CD14-positive monocyte (primary cell): Measurements from ENCODE around the gene BRINP3. TPM values are rescaled to one million over a fixed set of nuclear protein-coding genes. Genes with fewer than 3 reads are reported as not detected.

ENCODE experiments used
- DNase-seq, 3 donors: peaks; one replicate each; pipeline ENCODE4 v3.0.0-alpha.2; 2011 to 2022
- H2AFZ ChIP-seq: 2 replicates; pipeline ENCODE4 v1.6.0; 2012; ENCODE audit warnings: mild to moderate bottlenecking, low read depth, low read length, inconsistent platforms; ENCODE audit not compliant: insufficient read depth, poor library complexity, severe bottlenecking
- H3K27ac ChIP-seq, 2 donors: 1 replicate in 1 of 2; 2 replicates in 1 of 2; pipeline ENCODE4 v1.5.1; 2012 to 2013; ENCODE audit warnings: low read length in 2 of 2, control low read depth in 1 of 2, inconsistent platforms in 1 of 2, low read depth in 1 of 2, mild to moderate bottlenecking in 1 of 2
- H3K27me3 ChIP-seq, 2 donors: one replicate each; pipeline versions ENCODE4 v1.6.0 to v1.6.1; 2011 to 2013; ENCODE audit warnings: low read length in 2 of 2; ENCODE audit not compliant: control insufficient read depth in 2 of 2, insufficient read depth in 2 of 2
- H3K36me3 ChIP-seq, 2 donors: replicated peaks in 1 of 2; 1 replicate in 1 of 2; 2 replicates in 1 of 2; pipeline versions ENCODE4 v1.5.1 to v1.6.1; 2012 to 2013; ENCODE audit warnings: low read length in 2 of 2, control low read depth in 1 of 2, inconsistent platforms in 1 of 2, mild to moderate bottlenecking in 1 of 2; ENCODE audit not compliant: insufficient read depth in 2 of 2, control insufficient read depth in 1 of 2
- H3K4me1 ChIP-seq, 2 donors: 1 replicate in 1 of 2; 2 replicates in 1 of 2; pipeline versions ENCODE4 v1.5.1 to v1.6.1; 2012 to 2013; ENCODE audit warnings: low read length in 2 of 2, control low read depth in 1 of 2, inconsistent platforms in 1 of 2, mild to moderate bottlenecking in 1 of 2, moderate library complexity in 1 of 2; ENCODE audit not compliant: insufficient read depth in 2 of 2, control insufficient read depth in 1 of 2
- H3K4me2 ChIP-seq: replicated peaks from 2 replicates; pipeline ENCODE3; 2012; ENCODE audit warnings: low read length, moderate library complexity, mild to moderate bottlenecking; ENCODE audit not compliant: poor library complexity, severe bottlenecking; ENCODE audit errors: extremely low read depth
- H3K4me3 ChIP-seq, 3 experiments: fragments of 200-600 bp in 1 of 3; sonication (generic) in 1 of 3; replicated peaks in 1 of 3; 1 replicate in 2 of 3; 2 replicates in 1 of 3; pipeline ENCODE4 v1.5.1; 2011 to 2013; ENCODE audit warnings: low read length in 3 of 3, mild to moderate bottlenecking in 3 of 3, control low read depth in 2 of 3, low read depth in 2 of 3, inconsistent platforms in 1 of 3, moderate library complexity in 1 of 3
- H3K79me2 ChIP-seq: 2 replicates; pipeline ENCODE4 v1.6.0; 2012; ENCODE audit warnings: mild to moderate bottlenecking, control low read depth, inconsistent platforms, low read length, moderate library complexity; ENCODE audit not compliant: insufficient read depth
- H3K9ac ChIP-seq: 2 replicates; pipeline ENCODE4 v1.6.0; 2017; ENCODE audit warnings: low read length, mild to moderate bottlenecking; ENCODE audit not compliant: insufficient read depth, poor library complexity, severe bottlenecking
- H3K9me3 ChIP-seq, 2 donors: replicated peaks in 1 of 2; 1 replicate in 1 of 2; 2 replicates in 1 of 2; pipeline versions ENCODE4 v1.5.1 to v1.6.1; 2012 to 2013; ENCODE audit warnings: low read length in 2 of 2, control low read depth in 1 of 2; ENCODE audit not compliant: control insufficient read depth in 1 of 2, insufficient read depth in 1 of 2
- H4K20me1 ChIP-seq: 2 replicates; pipeline ENCODE4 v1.6.0; 2012; ENCODE audit warnings: mild to moderate bottlenecking, low read length, control low read depth, moderate library complexity; ENCODE audit not compliant: insufficient read depth
- H3K27ac Mint-ChIP-seq, 7 donors: one replicate each; pipeline ENCODE4 v1.8.0; 2020; ENCODE audit warnings: mild to moderate bottlenecking in 7 of 7, mixed read lengths in 7 of 7, moderate library complexity in 6 of 7, inconsistent platforms in 2 of 7
- H3K27me3 Mint-ChIP-seq, 3 donors: one replicate each; pipeline ENCODE4 v1.8.0; 2021 to 2022; ENCODE audit warnings: low read depth in 3 of 3, mild to moderate bottlenecking in 3 of 3, mixed read lengths in 3 of 3, moderate library complexity in 3 of 3, inconsistent platforms in 1 of 3
- H3K36me3 Mint-ChIP-seq, 2 donors: one replicate each; pipeline ENCODE4 v1.8.0; 2020; ENCODE audit warnings: mixed read lengths in 2 of 2, inconsistent platforms in 1 of 2, mild to moderate bottlenecking in 1 of 2
- H3K4me1 Mint-ChIP-seq: one replicate; pipeline ENCODE4 v1.8.0; 2020; ENCODE audit warnings: mild to moderate bottlenecking, mixed read lengths
- H3K4me3 Mint-ChIP-seq, 2 donors: one replicate each; pipeline ENCODE4 v1.8.0; 2020; ENCODE audit warnings: mild to moderate bottlenecking in 2 of 2, mixed read lengths in 2 of 2, moderate library complexity in 1 of 2
- H3K9me3 Mint-ChIP-seq, 7 donors: one replicate each; pipeline ENCODE4 v1.8.0; 2020 to 2022; ENCODE audit warnings: mixed read lengths in 7 of 7, mild to moderate bottlenecking in 6 of 7, moderate library complexity in 6 of 7, inconsistent platforms in 2 of 7
- WGBS: methylation state at CpG from one replicate; pipeline ENCODE4 v1.1.5; 2013; ENCODE audit warnings: missing lambda C conversion rate; ENCODE audit not compliant: insufficient coverage; 5-methylcytosine and 5-hydroxymethylcytosine counted together
- intact Hi-C, 2 donors: fragments of 100-400 bp; cut with micrococcal nuclease; formaldehyde crosslinking; loops; one replicate each; pipeline versions ENCODE4 v1.15.0 to v1.15.1; 2023
- polyA plus RNA-seq, 3 donors: library from polyadenylated mRNA; depleted of rRNA in 1 of 3; unstranded in 2 of 3; stranded (reverse) in 1 of 3; fragments of 300-500 nt in 2 of 3; fragments of >200 nt in 1 of 3; fragmentation: Illumina TruSeq in 2 of 3; gene quantifications; 1 replicate in 2 of 3; 2 replicates in 1 of 3; pipeline ENCODE4 v1.2.3, GENCODE V29; 2012 to 2021
- TF ChIP-seq, protein P1 (sequence below): fragments of 200-600 bp; IDR thresholded peaks from one replicate; pipeline ENCODE4 v1.8.0; 2022; ENCODE audit warnings: antibody characterized with exemption, mild to moderate bottlenecking

Gene BRINP3
- polyA plus RNA-seq, 3 donors: not detected

- H3K4me3 Mint-ChIP-seq: no peak overlapping the region
- no peaks in the 10 kb centered on the region for H3K36me3 Mint-ChIP-seq
- peaks cover 0 to 3% (median 2%) of the 10 kb centered on the region in 7 donors for H3K9me3 Mint-ChIP-seq
These were observed 410.1 kb downstream of the BRINP3 start for GRCh38 chr1:190067592-190067991.

GRCh38 chr1:190066011-190066410 is 411.7 kb downstream of the BRINP3 start:
- TF ChIP-seq, protein P1, sequence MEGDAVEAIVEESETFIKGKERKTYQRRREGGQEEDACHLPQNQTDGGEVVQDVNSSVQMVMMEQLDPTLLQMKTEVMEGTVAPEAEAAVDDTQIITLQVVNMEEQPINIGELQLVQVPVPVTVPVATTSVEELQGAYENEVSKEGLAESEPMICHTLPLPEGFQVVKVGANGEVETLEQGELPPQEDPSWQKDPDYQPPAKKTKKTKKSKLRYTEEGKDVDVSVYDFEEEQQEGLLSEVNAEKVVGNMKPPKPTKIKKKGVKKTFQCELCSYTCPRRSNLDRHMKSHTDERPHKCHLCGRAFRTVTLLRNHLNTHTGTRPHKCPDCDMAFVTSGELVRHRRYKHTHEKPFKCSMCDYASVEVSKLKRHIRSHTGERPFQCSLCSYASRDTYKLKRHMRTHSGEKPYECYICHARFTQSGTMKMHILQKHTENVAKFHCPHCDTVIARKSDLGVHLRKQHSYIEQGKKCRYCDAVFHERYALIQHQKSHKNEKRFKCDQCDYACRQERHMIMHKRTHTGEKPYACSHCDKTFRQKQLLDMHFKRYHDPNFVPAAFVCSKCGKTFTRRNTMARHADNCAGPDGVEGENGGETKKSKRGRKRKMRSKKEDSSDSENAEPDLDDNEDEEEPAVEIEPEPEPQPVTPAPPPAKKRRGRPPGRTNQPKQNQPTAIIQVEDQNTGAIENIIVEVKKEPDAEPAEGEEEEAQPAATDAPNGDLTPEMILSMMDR: no peak
- H3K36me3 Mint-ChIP-seq: no peaks in the 10 kb centered on the region
- H3K9me3 Mint-ChIP-seq: peaks cover 0 to 3% (median 2%) of the 10 kb centered on the region in 7 donors
- H2AFZ ChIP-seq: no peak overlapping the region
- H3K27ac ChIP-seq: no peak overlapping the region
- WGBS: no CpG with 5 or more reads among the region's 2 CpGs
- H4K20me1 ChIP-seq: no peaks in the 10 kb centered on the region
- no peak overlapping the region for H3K4me2 ChIP-seq
- intact Hi-C loops: no loop called here
- no peaks in the 10 kb centered on the region for H3K4me1 Mint-ChIP-seq
- H3K9me3 ChIP-seq: no peaks in the 10 kb centered on the region
- H3K27ac Mint-ChIP-seq: no peak overlapping the region
- H3K4me1 ChIP-seq: no peaks in the 10 kb centered on the region
- DNase-seq: no peak
- no peaks in the 10 kb centered on the region for H3K79me2 ChIP-seq
- H3K27me3 Mint-ChIP-seq: peaks cover 0 to 1% (median 0%) of the 10 kb centered on the region in 3 donors
- no peak overlapping the region for H3K4me3 ChIP-seq
- H3K4me3 Mint-ChIP-seq: no peak overlapping the region
- H3K36me3 ChIP-seq: no peaks in the 10 kb centered on the region
- H3K27me3 ChIP-seq: no peaks in the 10 kb centered on the region
- H3K9ac ChIP-seq: no peak overlapping the region

More at GRCh38 chr1:190067592-190067991, 410.1 kb downstream of the BRINP3 start:
- no peak overlapping the region for H3K9ac ChIP-seq
- H3K27me3 ChIP-seq: no peaks in the 10 kb centered on the region
- no peaks in the 10 kb centered on the region for H3K36me3 ChIP-seq
- no peaks in the 10 kb centered on the region for H3K79me2 ChIP-seq
- H3K27ac ChIP-seq: no peak overlapping the region
- no peak for DNase-seq
- no peaks in the 10 kb centered on the region for H3K9me3 ChIP-seq
- no peaks in the 10 kb centered on the region for H3K4me1 ChIP-seq
- H3K27me3 Mint-ChIP-seq: peaks cover 0 to 1% (median 0%) of the 10 kb centered on the region in 3 donors
- WGBS: 82% methylated on average over 3 of the region's 3 CpGs
- intact Hi-C loops: no loop called here
- no peaks in the 10 kb centered on the region for H4K20me1 ChIP-seq
- H3K4me1 Mint-ChIP-seq: no peaks in the 10 kb centered on the region
- no peak overlapping the region for H2AFZ ChIP-seq
- TF ChIP-seq, protein P1: no peak
- no peak overlapping the region for H3K27ac Mint-ChIP-seq
- H3K4me2 ChIP-seq: no peak overlapping the region
- H3K4me3 ChIP-seq: no peak overlapping the region
